H1 (cell line): Measurements from ENCODE around the gene ZNF608. TPM values are rescaled to one million over a fixed set of nuclear protein-coding genes. Genes with fewer than 3 reads are reported as not detected.
A peak's percentile ranks its signal among the peaks of the same experiment; 100 is the strongest.

Experiments used
- CHD7 ChIP-seq: fragments of 300-600 bp; sonication (generic); IDR thresholded peaks from 2 replicates; pipeline ENCODE4 v1.7.1; 2012; ENCODE audit warnings: low read length, moderate library complexity, mild to moderate bottlenecking, inconsistent platforms; ENCODE audit not compliant: insufficient replicate concordance
- GABPA ChIP-seq: IDR thresholded peaks from 2 replicates; pipeline ENCODE4 v1.6.1; 2011; ENCODE audit warnings: mild to moderate bottlenecking, low read length, moderate library complexity, borderline replicate concordance; ENCODE audit not compliant: insufficient read depth
- HDAC2 ChIP-seq, 2 experiments: fragments of 300-600 bp in 1 of 2; sonication (generic) in 1 of 2; IDR thresholded peaks; 2 replicates each; pipeline ENCODE4 v1.6.1; 2011 to 2012; ENCODE audit warnings: low read depth in 2 of 2, low read length in 2 of 2, mild to moderate bottlenecking in 2 of 2, moderate library complexity in 2 of 2, borderline replicate concordance in 1 of 2, inconsistent platforms in 1 of 2
- POLR2AphosphoS5 ChIP-seq: IDR thresholded peaks from 2 replicates; pipeline ENCODE4 v1.6.1; 2011; ENCODE audit warnings: low read depth, low read length
- TAF7 ChIP-seq: optimal IDR thresholded peaks from 2 replicates; pipeline ENCODE3; 2011; ENCODE audit warnings: low read depth, mild to moderate bottlenecking, inconsistent platforms, low read length, moderate library complexity, borderline replicate concordance
- TCF12 ChIP-seq: IDR thresholded peaks from 2 replicates; pipeline ENCODE4 v1.6.1; 2011; ENCODE audit warnings: low read depth, mild to moderate bottlenecking, low read length
- USF2 ChIP-seq: IDR thresholded peaks from 2 replicates; pipeline ENCODE4 v1.6.1; 2011; ENCODE audit warnings: low read length, improper control_type of control experiment
- polyA plus RNA-seq, 7 experiments: library from polyadenylated mRNA; depleted of rRNA in 3 of 7; stranded (reverse) in 5 of 7; unstranded in 2 of 7; fragments of >200 nt in 5 of 7; fragments of 200-250 nt in 2 of 7; gene quantifications; 1 replicate in 5 of 7; 2 replicates in 1 of 7; 4 replicates in 1 of 7; pipeline versions ENCODE4 v1.2.1 to v1.2.3, GENCODE V29; 2011 to 2013; ENCODE audit warnings: missing spikeins in 2 of 7, mixed read lengths in 2 of 7
- total RNA-seq: library from RNA; stranded (reverse); fragmentation: NEBNext Ultra II Directional; extraction: Animal tissue kit (Norgen Biotek cat#: 25700); gene quantifications from 2 replicates; pipeline ENCODE4 v1.2.1, GENCODE V29; 2021

Gene ZNF608
- total and polyA plus RNA-seq, 2 of the 8 experiments (the other 6 are each of a cell fraction or from before 2014, with no cell fraction given): 17.2 to 40.8 TPM

GRCh38 chr5:124748687-124749594 is 2.5 kb upstream of the ZNF608 start (continued):
- TF ChIP-seq CHD7 (peak; percentile 26), TAF7 (peak; percentile 82), HDAC2 (IDR thresholded peaks at IDR 0.05; ENCODE audit: borderline replicate concordance in 1 of 2, low read depth in 2 of 2, low read length in 2 of 2) (no peak), USF2 (no peak), GABPA (no peak), POLR2AphosphoS5 (peak; percentile 78; the same call in 1 of the 2 replicates), TCF12 (no peak)
